K562 (cell line): ENCODE measurements around the gene FKRP. TPM values are rescaled to one million over a fixed set of nuclear protein-coding genes. Genes with fewer than 3 reads are reported as not detected.

Experiments
- CGGBP1 ChIP-seq: fragments of 250-450 bp; sonication (Bioruptor Pico); IDR thresholded peaks from 2 replicates; pipeline ENCODE4 v1.9.0; 2021; ENCODE audit warnings: mild to moderate bottlenecking
- CHD2 ChIP-seq: IDR thresholded peaks from 2 replicates; pipeline ENCODE4 v1.6.1; 2011; ENCODE audit warnings: low read depth, low read length
- DDX20 ChIP-seq: fragments of 450-650 bp; IDR thresholded peaks from 2 replicates; pipeline ENCODE4 v1.6.1; 2016; ENCODE audit warnings: missing genetic modification characterization, low read depth, mild to moderate bottlenecking, missing compliant biosample characterization, moderate library complexity
- FOXP1 ChIP-seq: sonication (generic); formaldehyde crosslinking; IDR thresholded peaks from 2 replicates; pipeline ENCODE4 v1.8.0; 2022; ENCODE audit warnings: mild to moderate bottlenecking, missing genetic modification reagents
- GATA2 ChIP-seq: sonication (generic); formaldehyde crosslinking; IDR thresholded peaks from 2 replicates; pipeline ENCODE4 v1.4.0; 2020; ENCODE audit warnings: mild to moderate bottlenecking, missing genetic modification reagents
- HOXB6 ChIP-seq: fragments of 250-450 bp; sonication (Bioruptor Pico); IDR thresholded peaks from 2 replicates; pipeline ENCODE4 v1.5.1; 2022; ENCODE audit warnings: mild to moderate bottlenecking, borderline replicate concordance
- IRF9 ChIP-seq: fragments of 450-650 bp; IDR thresholded peaks from 2 replicates; pipeline ENCODE4 v1.6.1; 2016; ENCODE audit warnings: missing biosample characterization, missing genetic modification characterization
- LEF1 ChIP-seq: fragments of 450-650 bp; IDR thresholded peaks from 2 replicates; pipeline ENCODE4 v1.6.1; 2016; ENCODE audit warnings: mild to moderate bottlenecking
- MEIS2 ChIP-seq: fragments of 450-650 bp; IDR thresholded peaks from 2 replicates; pipeline ENCODE4 v1.6.1; 2014; ENCODE audit warnings: mild to moderate bottlenecking; ENCODE audit not compliant: partially characterized antibody
- MIER1 ChIP-seq: fragments of 450-650 bp; IDR thresholded peaks from 2 replicates; pipeline ENCODE4 v1.6.1; 2016; ENCODE audit warnings: antibody characterized with exemption, mild to moderate bottlenecking, low read depth
- NBN ChIP-seq: fragments of 450-650 bp; IDR thresholded peaks from 2 replicates; pipeline ENCODE4 v1.6.1; 2016; ENCODE audit warnings: low read depth, mild to moderate bottlenecking
- NCOA4 ChIP-seq: fragments of 450-650 bp; IDR thresholded peaks from 2 replicates; pipeline ENCODE4 v1.6.1; 2018; ENCODE audit warnings: mild to moderate bottlenecking; ENCODE audit not compliant: partially characterized antibody
- PCBP1 ChIP-seq: fragments of 200-400 bp; formaldehyde crosslinking; IDR thresholded peaks from 2 replicates; pipeline ENCODE4 v1.6.1; 2018; ENCODE audit warnings: mild to moderate bottlenecking, low read depth, low read length; ENCODE audit not compliant: poor library complexity, severe bottlenecking
- RNF219 ChIP-seq: fragments of 250-450 bp; sonication (Bioruptor Pico); IDR thresholded peaks from 2 replicates; pipeline ENCODE4 v1.5.0; 2022; ENCODE audit warnings: mild to moderate bottlenecking
- SMARCA4 ChIP-seq: fragments of 450-650 bp; IDR thresholded peaks from 2 replicates; pipeline ENCODE4 v1.6.1; 2016
- SMARCB1 ChIP-seq: IDR thresholded peaks from 2 replicates; pipeline ENCODE4 v1.6.1; 2011; ENCODE audit warnings: improper control_type of control experiment, low read depth; ENCODE audit not compliant: insufficient read length
- SOX6 ChIP-seq: fragments of 450-650 bp; IDR thresholded peaks from 2 replicates; pipeline ENCODE4 v1.6.1; 2014; ENCODE audit warnings: mild to moderate bottlenecking
- TBP ChIP-seq: optimal IDR thresholded peaks from 2 replicates; pipeline ENCODE3; 2011; ENCODE audit warnings: low read depth, low read length, improper control_type of control experiment
- TEAD2 ChIP-seq: fragments of 450-650 bp; IDR thresholded peaks from 2 replicates; pipeline ENCODE4 v1.6.1; 2016; ENCODE audit warnings: missing genetic modification characterization, control low read depth, missing compliant biosample characterization
- TFE3 ChIP-seq: fragments of 450-650 bp; formaldehyde crosslinking; IDR thresholded peaks from 2 replicates; pipeline ENCODE4 v1.4.0; 2020; ENCODE audit warnings: mild to moderate bottlenecking, mixed read lengths
- ZFP91 ChIP-seq: sonication (generic); formaldehyde crosslinking; IDR thresholded peaks from 2 replicates; pipeline ENCODE4 v1.8.0; 2022; ENCODE audit warnings: mild to moderate bottlenecking, missing genetic modification reagents
- ZNF436 ChIP-seq: fragments of 250-450, 450-650 bp; sonication (Bioruptor Pico); formaldehyde crosslinking; IDR thresholded peaks from 2 replicates; pipeline ENCODE4 v1.7.0; 2020; ENCODE audit warnings: mild to moderate bottlenecking
- polyA plus RNA-seq, 8 experiments: library from polyadenylated mRNA; depleted of rRNA in 4 of 8; stranded (reverse) in 5 of 8; unstranded in 3 of 8; fragments of >200 nt; fragmentation: Nextera tagmentation in 2 of 8; fragmentation: Illumina TruSeq in 1 of 8; extraction: Ambion mirVana in 2 of 8; extraction: Trizol in 1 of 8; gene quantifications; 2 replicates each; pipeline versions ENCODE4 v1.2.1 to v1.2.3, GENCODE V29; 2011 to 2014; ENCODE audit warnings: inconsistent platforms in 1 of 8, missing spikeins in 1 of 8
- total RNA-seq, 7 experiments: library from RNA; depleted of rRNA in 6 of 7; stranded (reverse); fragments of >200 nt in 6 of 7; fragmentation: Illumina TruSeq in 2 of 7; extraction: Trizol in 2 of 7; gene quantifications; 2 replicates each; pipeline versions ENCODE4 v1.2.1 to v1.2.3, GENCODE V29; 2011 to 2021; ENCODE audit warnings: low replicate concordance in 1 of 7

FKRP gene
- total and polyA plus RNA-seq, 9 of the 15 experiments (the other 6 are each of a cell fraction or from before 2014, with no cell fraction given): 0.68 to 16.1 (median 6.5) TPM

DNA sequence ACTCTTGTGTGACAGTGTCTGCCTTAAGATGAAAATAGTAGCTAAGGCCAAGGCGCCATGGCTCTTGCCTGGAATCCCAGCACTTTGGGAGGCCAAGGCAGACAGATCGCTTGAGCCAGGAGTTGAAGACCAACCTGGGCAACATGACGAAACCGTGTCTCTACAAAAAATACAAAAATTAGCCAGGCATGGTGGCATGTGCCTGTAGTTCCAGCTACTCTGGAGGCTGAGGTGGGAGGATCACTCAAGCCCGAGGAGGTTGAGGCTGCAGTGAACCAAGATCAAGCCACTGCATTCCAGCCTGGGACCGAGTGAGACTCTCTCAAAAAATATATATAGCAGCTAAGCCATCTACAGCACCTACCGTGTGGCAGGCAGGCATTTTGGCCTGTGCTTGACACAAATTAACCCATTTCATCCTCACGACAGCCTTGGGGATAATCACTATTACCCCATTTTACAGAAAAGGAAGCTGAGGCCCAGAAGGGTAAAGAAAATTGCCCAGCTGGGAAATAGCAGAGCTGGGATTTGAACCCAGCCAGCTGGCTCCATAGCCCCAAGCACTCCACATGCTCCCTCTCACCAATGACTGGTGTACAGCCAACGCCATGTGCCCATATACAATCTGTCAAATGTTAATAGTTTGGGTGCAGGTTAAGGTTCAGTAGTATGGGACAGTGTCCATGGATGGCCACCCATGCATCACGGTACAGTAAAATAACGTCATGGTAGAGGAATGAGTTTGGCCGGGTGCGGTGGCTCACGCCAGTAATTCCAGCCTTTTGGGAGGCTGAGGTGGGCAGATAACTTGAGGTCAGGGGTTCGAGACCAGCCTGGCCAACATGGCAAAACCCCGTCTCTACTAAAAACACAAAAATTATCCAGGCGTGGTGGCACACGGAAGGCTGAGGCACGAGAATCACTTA, 39.5 kb downstream of the FKRP start (continued):
- TF ChIP-seq ZFP91 (CRISPR knock-in tag): no peak
- TF ChIP-seq CHD2: no peak
- 0 out of 2 replicates have a peak, but pooled peaks have one; percentile 11 for TF ChIP-seq RNF219 (CRISPR knock-in tag)
- TF ChIP-seq NBN: no peak
- no peak for TF ChIP-seq MEIS2
- TF ChIP-seq TBP: no peak
- no peak for TF ChIP-seq LEF1
- TF ChIP-seq SOX6: peak; percentile 3; the same call in 1 of the 2 replicates
- TF ChIP-seq FOXP1 (CRISPR knock-in tag): peak; percentile 2; the same call in 1 of the 2 replicates
- TF ChIP-seq HOXB6 (CRISPR knock-in tag): no peak
- TF ChIP-seq SMARCA4: no peak
- no peak for TF ChIP-seq DDX20 (tag)
- TF ChIP-seq PCBP1: no peak
- no peak for TF ChIP-seq IRF9 (tag)
- TF ChIP-seq CGGBP1 (CRISPR knock-in tag): no peak
- no peak for TF ChIP-seq ZNF436 (CRISPR knock-in tag)
- no peak for TF ChIP-seq TFE3 (CRISPR knock-in tag)
- no peak for TF ChIP-seq MIER1
- TF ChIP-seq TEAD2 (tag): no peak
- no peak for TF ChIP-seq SMARCB1
- no peak for TF ChIP-seq GATA2 (CRISPR knock-in tag)
- TF ChIP-seq NCOA4: no peak
